Measurements from ENCODE around the gene APBA2. TPM values are rescaled to one million over a fixed set of nuclear protein-coding genes. Genes with fewer than 3 reads are reported as not detected.

APBA2 gene
- total RNA-seq, 1 experiment from 2014 or later = not detected

DNA sequence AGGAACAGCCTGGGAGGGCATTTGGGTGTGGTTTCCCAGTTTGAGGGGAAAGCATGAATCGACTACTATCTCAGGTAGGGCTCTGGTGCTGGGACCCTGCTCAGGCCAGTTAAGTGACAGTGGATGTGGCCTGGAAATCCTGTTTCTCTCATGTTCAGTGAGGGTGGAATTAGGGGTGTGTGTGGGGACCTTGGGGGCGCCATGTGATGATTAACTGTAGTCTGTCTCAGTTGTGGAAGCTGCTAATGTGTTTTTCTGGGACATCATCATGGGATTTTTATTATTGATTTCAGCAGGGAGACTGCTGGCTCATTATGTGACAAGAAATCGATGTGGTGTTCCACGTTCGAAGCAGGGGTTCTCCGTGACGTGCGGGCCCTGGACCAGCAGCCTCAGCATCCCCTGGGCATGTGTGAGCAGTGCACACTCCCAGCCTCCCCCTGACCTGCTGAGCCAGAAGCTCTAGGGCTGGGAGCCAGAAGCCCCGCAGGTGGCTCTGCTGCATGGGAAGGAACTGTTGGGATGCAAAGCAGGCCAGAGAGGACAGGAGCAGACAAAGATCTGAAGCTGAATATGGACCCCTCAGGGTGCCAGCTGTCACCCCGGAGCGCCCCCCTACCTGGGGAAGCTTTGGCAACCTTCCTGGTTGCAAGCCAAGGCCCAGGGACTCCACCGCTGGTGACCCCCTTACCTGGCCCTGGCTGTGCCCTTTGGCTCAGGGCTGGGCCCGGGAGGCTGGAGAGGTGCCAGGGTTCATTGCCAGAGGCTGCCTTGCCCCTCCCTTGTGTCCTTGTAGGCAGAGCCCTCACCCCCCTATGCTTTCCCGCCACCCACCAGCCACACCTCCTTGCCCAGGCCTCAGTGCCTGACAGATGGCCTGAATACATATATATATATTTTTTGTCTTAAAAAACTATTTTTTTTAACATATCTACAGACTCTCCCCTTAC lies 149.8 kb downstream of the APBA2 start:
- no peaks in the 10 kb centered on the region for H3K4me1 Mint-ChIP-seq (ENCODE audit: low read depth, unreplicated experiment)
- CTCF ChIA-PET = no interaction called here
- Histone ChIP-seq H3K4me3 (ENCODE audit: low read depth, low read length) (no peak overlapping the region), H3K4me1 (no peaks in the 10 kb centered on the region), H3K27me3 (replicated peaks; ENCODE audit: control insufficient read depth, insufficient read depth, low read length) (no peaks in the 10 kb centered on the region), H3K36me3 (ENCODE audit: control insufficient read depth, insufficient read depth, low read length) (no peaks in the 10 kb centered on the region), H3K9me3 (no peaks in the 10 kb centered on the region)
- POLR2A ChIA-PET = no interaction called here
- no peak for DNase-seq
- no peak overlapping the region for H3K4me3 Mint-ChIP-seq (ENCODE audit: unreplicated experiment)
- no peaks in the 10 kb centered on the region for H3K36me3 Mint-ChIP-seq (ENCODE audit: insufficient read depth, unreplicated experiment)
- peaks cover 10% of the 10 kb centered on the region for H3K27me3 Mint-ChIP-seq (ENCODE audit: insufficient read depth, unreplicated experiment)
- H3K27ac Mint-ChIP-seq (ENCODE audit: unreplicated experiment) = no peak overlapping the region
- no TSS peak for BruUV-seq (replicated peaks)
- TF ChIP-seq, protein P1, sequence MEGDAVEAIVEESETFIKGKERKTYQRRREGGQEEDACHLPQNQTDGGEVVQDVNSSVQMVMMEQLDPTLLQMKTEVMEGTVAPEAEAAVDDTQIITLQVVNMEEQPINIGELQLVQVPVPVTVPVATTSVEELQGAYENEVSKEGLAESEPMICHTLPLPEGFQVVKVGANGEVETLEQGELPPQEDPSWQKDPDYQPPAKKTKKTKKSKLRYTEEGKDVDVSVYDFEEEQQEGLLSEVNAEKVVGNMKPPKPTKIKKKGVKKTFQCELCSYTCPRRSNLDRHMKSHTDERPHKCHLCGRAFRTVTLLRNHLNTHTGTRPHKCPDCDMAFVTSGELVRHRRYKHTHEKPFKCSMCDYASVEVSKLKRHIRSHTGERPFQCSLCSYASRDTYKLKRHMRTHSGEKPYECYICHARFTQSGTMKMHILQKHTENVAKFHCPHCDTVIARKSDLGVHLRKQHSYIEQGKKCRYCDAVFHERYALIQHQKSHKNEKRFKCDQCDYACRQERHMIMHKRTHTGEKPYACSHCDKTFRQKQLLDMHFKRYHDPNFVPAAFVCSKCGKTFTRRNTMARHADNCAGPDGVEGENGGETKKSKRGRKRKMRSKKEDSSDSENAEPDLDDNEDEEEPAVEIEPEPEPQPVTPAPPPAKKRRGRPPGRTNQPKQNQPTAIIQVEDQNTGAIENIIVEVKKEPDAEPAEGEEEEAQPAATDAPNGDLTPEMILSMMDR (IDR thresholded peaks at IDR 0.05; ENCODE audit: insufficient read depth in 1 of 2, low read depth in 1 of 2, low read length in 1 of 2, severe bottlenecking in 1 of 2, unreplicated experiment in 1 of 2) = no peak
- peaks cover 9% of the 10 kb centered on the region for H3K9me3 Mint-ChIP-seq (ENCODE audit: unreplicated experiment)
- intact Hi-C loops (cut with micrococcal nuclease; ENCODE audit: unreplicated experiment) = no loop called here

DNA sequence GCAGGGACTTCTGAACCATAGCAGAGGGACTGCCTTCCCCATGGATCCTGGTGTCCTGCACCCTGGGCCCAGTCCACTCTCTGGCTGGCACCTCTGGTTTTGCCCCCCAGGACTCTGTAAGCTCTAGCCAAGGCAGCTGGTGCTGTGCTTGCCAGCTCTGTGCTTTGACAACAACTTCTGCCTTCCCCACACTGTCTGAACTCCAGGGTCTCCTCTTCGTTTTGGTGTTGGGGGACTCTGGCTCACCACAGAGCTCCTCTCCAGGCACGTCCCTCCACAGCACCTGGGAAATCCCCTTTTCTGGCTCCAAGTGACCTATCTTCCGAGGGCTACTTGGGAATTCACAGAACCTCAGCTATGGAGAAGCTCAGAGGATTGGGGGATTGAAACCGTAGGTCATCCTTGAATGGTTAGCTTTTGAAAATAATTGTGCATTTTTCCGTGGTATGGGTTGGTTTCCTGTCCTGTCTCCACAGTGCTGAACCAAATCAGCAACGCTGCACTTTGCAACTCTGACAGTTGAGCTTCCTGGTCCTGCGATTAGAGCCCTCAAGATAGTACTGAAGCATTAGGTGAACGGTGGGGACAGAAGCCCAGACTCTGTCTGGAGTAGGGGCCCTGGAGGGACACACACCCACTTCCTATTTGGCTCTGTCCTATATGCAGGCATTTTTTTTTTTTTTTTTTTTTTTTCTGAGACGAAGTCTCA lies 152.4 kb downstream of the APBA2 start:
- no peak for DNase-seq
- TF ChIP-seq, protein P1 (IDR thresholded peaks at IDR 0.05; ENCODE audit: insufficient read depth in 1 of 2, low read depth in 1 of 2, low read length in 1 of 2, severe bottlenecking in 1 of 2, unreplicated experiment in 1 of 2) = no peak
- H3K27me3 ChIP-seq (replicated peaks; ENCODE audit: control insufficient read depth, insufficient read depth, low read length) = no peaks in the 10 kb centered on the region
- Mint-ChIP-seq H3K36me3 (ENCODE audit: insufficient read depth, unreplicated experiment) (no peaks in the 10 kb centered on the region), H3K4me3 (ENCODE audit: unreplicated experiment) (no peak overlapping the region), H3K9me3 (ENCODE audit: unreplicated experiment) (no peaks in the 10 kb centered on the region), H3K27me3 (ENCODE audit: insufficient read depth, unreplicated experiment) (peaks cover 13% of the 10 kb centered on the region), H3K4me1 (ENCODE audit: low read depth, unreplicated experiment) (no peaks in the 10 kb centered on the region), H3K27ac (ENCODE audit: unreplicated experiment) (no peak overlapping the region)
- H3K9me3 ChIP-seq = no peaks in the 10 kb centered on the region
- CTCF ChIA-PET = interaction anchor here (0.6 kb wide), 1 partner anchor 446 kb away, joined by 5 read pairs; no protein-coding TSS in a partner anchor
- BruUV-seq (replicated peaks) = no TSS peak
- POLR2A ChIA-PET = no interaction called here
- intact Hi-C loops (cut with micrococcal nuclease; ENCODE audit: unreplicated experiment) = no loop called here
- no peak overlapping the region for H3K4me3 ChIP-seq (ENCODE audit: low read depth, low read length)
- H3K4me1 ChIP-seq = no peaks in the 10 kb centered on the region
- H3K36me3 ChIP-seq (ENCODE audit: control insufficient read depth, insufficient read depth, low read length) = no peaks in the 10 kb centered on the region

DNA sequence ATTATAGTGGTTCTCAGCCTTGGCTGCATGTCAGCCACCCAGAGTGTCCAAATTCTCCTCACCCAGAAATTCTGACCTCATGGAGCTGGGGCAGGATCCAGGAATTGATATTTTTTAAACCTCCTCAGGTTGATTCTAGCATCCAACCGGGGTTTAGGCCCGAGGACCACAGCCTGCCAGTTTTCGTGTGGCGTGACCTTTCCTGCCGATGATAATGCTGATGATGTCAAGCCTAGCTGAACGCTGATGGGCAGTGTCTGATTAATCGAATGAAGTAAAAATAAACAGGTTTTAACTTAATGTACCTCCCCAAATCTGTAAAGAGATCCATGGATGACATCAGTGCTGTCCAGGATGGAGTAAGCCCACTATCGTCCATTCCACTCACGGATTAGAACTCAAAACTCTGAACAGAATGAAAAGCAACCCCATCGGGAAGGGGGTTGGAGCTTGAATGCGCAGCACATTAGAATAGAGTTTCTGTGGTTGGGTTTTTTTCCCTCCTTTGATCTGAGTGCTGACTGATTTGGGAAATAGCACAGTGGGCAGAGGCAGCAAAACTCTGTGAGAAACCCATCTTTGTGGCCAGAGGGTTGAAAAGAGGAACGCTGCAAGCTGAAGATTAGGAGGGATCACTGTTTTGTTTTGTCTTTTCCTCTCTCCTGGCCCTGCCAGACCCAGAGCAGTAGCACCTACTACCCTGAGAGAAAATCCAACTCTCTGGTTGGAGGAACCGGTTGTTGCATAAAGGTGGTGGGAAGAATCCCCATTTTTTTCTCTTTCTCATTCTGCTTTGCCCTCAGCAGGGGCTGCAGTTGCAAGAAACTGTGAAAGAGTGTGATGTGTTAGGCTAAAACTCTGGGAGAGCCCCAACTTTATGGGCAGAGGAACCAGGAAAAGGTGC lies 153.9 kb downstream of the APBA2 start:
- POLR2A ChIA-PET = no interaction called here
- TF ChIP-seq, protein P1 (IDR thresholded peaks at IDR 0.05; ENCODE audit: insufficient read depth in 1 of 2, low read depth in 1 of 2, low read length in 1 of 2, severe bottlenecking in 1 of 2, unreplicated experiment in 1 of 2) = no peak
- Mint-ChIP-seq H3K9me3 (ENCODE audit: unreplicated experiment) (no peaks in the 10 kb centered on the region), H3K4me3 (ENCODE audit: unreplicated experiment) (no peak overlapping the region), H3K27ac (ENCODE audit: unreplicated experiment) (no peak overlapping the region), H3K27me3 (ENCODE audit: insufficient read depth, unreplicated experiment) (peaks cover 13% of the 10 kb centered on the region), H3K4me1 (ENCODE audit: low read depth, unreplicated experiment) (no peaks in the 10 kb centered on the region), H3K36me3 (ENCODE audit: insufficient read depth, unreplicated experiment) (no peaks in the 10 kb centered on the region)
- Histone ChIP-seq H3K27me3 (replicated peaks; ENCODE audit: control insufficient read depth, insufficient read depth, low read length) (no peaks in the 10 kb centered on the region), H3K36me3 (ENCODE audit: control insufficient read depth, insufficient read depth, low read length) (no peaks in the 10 kb centered on the region), H3K4me3 (ENCODE audit: low read depth, low read length) (no peak overlapping the region), H3K4me1 (no peaks in the 10 kb centered on the region), H3K9me3 (no peaks in the 10 kb centered on the region)
- CTCF ChIA-PET = no interaction called here
- no peak for DNase-seq
- no TSS peak for BruUV-seq (replicated peaks)
- intact Hi-C loops (cut with micrococcal nuclease; ENCODE audit: unreplicated experiment) = no loop called here
